GF-D8 (cell line): ENCODE measurements around the gene PIAS1.
"Not testable (repeated sequence)": the region's sequence is repeated elsewhere in the genome, so short reads cannot be mapped to it uniquely, and the experiment has no call there.

Source experiments
- DNase-seq: peaks from one replicate; lab custom pipeline; 2025; lab: John Stamatoyannopoulos, UW

The PIAS1 gene

GRCh38 chr15:68053701-68054627 lies at the start of gene PIAS1:
Gene PIAS1 (plus strand): TSS chr15:68054315. CDS start chr15:68054327, 12 bp downstream.
- DNase-seq, result peak; percentile 81

DNA sequence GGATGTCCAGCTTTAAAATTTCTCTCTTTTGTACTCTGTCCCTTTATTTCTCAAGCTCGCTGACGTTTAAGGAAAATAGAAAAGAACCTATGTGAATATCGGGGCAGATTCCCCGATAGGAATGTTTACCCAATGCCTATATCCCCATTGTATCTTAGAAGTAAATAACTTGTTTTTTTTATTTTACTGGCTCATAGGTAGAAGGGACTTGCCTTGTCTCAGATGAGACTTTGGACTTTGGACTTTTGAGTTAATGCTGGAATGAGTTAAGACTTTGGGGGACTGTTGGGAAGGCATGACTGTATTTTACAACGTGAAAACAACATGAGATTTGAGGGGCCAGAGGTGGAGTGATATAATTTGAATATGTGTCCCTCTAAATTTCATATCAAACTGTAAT lies 46.5 kb upstream of the PIAS1 start:
- DNase-seq, result not testable (repeated sequence)

DNA sequence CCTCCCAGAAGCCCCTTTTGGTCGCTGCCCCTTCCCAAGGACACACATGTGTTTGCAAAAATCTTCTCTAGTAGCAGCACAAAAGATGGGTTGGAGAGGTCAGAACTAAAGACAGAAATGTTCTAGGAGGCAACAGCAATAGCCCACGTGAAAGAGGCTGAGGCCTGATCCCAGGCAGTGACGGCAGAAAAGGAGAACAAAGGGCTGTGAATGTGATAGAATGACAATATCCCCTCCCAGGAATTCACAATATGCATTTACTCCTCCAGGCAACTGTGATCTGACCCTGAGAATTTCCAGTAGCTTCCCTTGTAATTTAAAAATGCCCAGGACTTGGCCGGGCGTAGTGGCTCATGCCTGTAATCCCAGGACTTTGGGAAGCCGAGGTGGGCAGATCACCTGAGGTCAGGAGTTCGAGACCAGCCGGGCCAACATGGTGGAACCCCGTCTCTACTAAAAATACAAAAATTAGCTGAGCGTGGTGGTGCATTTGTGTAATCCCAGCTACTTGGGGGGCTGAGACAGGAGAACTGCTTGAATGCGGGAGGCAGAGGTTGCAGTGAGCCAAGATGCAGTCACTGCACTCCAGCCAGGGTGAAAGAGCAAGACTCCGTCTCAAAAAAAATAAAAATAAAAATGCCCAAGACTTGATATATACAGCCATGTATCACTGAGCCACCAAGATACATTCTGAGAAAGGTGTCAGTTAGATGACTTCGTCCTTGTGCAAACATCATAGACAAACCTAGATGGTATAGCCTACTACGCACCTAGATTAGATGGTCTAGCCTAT lies 43.6 kb upstream of the PIAS1 start:
- no peak for DNase-seq

- no peak for DNase-seq
Observed at GRCh38 chr15:68012911-68013310, 41.2 kb upstream of the PIAS1 start.

GRCh38 chr15:68014219-68014618 lies 39.9 kb upstream of the PIAS1 start:
- DNase-seq, result no peak

GRCh38 chr15:68015244-68015643 lies 38.9 kb upstream of the PIAS1 start:
- DNase-seq, result no peak

DNA sequence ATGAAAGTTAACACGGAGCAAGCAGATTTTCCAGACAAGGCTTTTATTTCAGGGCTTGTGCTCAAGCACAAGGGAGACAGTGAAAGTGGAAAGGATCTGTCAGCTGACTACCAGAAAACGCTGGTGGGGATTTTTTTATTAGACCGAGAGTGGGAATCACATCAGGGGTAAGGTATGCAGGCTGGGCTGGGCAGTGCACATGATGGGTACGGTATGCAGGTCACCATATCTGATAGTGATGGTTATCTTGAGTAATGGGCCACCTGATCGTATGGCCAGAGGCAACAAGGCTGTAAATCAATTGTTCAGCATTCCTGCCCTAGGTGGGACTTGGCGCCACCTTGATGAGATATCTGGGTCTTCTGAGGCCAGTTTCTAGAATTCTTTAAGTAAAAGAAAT lies 36.9 kb upstream of the PIAS1 start:
- no peak for DNase-seq

DNA sequence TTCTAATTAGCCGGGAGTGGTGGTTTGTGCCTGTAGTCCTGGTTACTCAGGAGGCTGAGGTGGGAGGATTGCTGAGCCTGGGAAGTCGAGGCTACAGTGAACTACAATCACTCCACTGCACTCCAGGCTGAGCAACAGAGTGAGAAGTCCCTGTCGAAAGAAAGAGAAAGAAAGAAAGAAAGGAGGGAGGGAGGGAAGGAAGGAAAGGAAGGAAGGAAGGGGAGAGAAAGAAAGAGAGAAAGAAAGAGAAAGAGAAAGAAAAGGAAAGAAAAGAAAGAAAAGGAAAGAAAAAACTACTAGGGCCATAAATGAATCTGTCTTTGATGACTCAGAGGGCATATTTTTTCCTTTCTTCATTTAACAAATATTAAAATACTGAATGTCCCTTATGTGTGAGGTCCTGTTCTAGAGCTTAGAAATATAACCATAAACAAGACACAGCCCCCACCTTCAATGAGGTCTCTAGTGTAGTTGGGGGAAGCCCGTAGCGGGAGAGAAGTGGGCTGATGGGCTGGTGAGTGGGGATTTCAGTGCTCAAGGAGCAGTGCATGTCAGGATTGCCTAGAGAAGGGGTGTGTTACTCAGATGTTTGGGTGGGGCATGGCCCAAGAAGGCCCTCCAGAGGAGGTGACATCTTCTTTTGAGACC lies 35.2 kb upstream of the PIAS1 start:
- DNase-seq, result no peak

GRCh38 chr15:68019814-68020525 lies 34.1 kb upstream of the PIAS1 start:
- DNase-seq, result no peak

DNA sequence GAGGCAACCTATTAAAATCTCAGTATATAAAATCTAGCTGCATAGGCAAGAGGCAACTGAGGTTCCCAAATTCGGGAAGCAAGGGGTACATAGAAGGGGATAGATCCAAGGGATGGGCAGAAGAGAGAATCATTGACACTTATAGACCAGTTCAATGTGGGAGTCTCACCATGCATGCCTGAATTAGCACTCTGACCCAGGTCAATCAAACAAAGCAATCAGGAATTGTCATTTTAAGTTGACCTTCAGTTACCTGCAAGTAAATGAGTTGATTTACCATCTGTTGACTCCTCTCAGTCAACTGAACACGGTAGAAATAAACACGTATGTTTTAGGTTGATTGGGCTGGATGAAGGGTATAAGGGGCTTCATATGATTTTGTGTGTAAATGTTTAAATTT lies 33.4 kb upstream of the PIAS1 start:
- no peak for DNase-seq

- DNase-seq, result no peak
Observed at GRCh38 chr15:68022061-68022460, 32.1 kb upstream of the PIAS1 start.

GRCh38 chr15:68023307-68024101 lies 30.6 kb upstream of the PIAS1 start:
- no peak for DNase-seq

DNA sequence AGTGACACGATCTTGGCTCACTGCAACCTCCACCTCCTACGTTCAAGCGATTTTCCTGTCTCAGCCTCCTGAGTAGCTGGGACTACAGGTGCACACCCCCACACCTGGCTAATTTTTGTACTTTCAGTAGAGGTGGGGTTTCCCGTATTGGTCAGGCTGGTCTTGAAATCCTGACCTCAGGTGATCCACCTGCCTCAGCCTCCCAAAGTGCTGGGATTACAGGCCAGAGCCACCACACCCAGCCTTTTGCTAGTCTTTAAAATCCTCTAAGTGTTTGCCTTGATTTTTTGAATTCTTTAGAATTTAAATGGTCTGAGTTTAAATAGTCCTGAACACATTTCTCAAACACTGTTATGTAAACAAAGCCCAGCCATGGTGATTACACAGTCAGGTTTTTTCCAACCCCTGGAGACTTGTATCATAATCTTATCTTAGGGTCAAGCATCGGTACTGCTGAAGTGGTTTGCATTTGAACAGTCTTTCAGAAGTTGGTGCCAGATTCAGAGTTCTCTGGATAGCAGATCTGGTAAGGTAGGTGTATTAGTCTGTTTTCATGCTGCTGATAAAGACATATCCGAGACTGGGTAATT lies 28.2 kb upstream of the PIAS1 start:
- DNase-seq, result no peak

DNA sequence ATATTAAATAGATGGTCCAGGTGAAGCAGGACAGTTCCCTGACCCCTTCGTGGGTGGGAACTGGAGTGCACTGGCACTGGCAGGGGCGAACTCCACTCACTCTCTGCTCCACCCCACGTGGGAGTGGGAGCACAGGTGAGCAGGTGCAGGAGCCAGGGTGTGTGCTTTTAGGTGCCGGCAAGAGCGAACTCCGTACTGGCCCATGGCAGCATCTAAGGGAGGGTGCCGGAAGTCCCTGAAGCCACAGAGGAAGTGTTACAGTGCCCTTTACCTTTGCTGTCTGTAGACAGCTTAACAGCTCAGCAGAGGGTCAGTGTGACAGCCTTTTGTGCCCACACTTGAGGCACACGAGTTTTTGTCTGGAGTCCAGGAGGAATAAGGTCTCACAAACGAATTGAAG lies 26.7 kb upstream of the PIAS1 start:
- DNase-seq, result no peak

DNA sequence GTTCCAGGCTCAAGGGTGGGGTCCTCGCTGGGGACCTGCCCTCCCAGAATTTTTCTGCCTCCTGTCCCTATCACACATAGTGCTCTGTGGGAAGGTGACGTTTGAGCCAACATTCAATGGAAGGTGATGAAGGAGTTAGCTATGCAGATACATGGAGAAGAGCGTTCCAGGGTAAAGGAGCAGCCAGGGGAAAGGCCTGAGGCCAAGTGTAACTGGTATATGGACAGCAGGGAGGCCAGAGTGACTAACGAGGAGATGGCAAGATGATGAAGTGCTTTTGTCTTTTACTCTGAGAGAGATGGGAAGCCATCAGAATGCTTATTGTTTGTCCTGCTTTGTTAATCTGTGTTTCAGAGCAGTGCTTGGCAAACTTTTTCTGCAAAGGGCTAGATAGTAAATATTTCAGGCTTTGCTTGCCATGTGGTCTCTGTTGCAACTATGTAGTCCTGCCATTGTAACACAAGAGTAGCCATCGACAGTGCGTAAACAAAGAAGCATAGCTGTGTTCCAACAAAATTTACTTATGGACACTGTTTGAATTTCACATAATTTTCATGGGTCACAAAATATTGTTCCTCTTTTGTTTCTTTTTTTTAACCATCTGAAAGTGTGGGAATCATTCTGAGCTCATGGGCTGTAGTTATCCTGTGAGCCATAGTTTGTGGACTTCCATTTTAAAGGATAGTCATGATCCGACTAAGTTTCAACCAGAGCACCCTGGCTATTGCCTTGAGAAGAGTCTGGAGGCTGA lies 25.8 kb upstream of the PIAS1 start:
- DNase-seq, result no peak

GRCh38 chr15:68028888-68029207 lies 25.3 kb upstream of the PIAS1 start:
- DNase-seq, result peak; percentile 68

GRCh38 chr15:68029959-68030358 lies 24.2 kb upstream of the PIAS1 start:
- DNase-seq, result no peak

- DNase-seq, result no peak
Observed at GRCh38 chr15:68031404-68031803, 22.7 kb upstream of the PIAS1 start.

GRCh38 chr15:68032672-68033071 lies 21.4 kb upstream of the PIAS1 start:
- DNase-seq, result no peak

DNA sequence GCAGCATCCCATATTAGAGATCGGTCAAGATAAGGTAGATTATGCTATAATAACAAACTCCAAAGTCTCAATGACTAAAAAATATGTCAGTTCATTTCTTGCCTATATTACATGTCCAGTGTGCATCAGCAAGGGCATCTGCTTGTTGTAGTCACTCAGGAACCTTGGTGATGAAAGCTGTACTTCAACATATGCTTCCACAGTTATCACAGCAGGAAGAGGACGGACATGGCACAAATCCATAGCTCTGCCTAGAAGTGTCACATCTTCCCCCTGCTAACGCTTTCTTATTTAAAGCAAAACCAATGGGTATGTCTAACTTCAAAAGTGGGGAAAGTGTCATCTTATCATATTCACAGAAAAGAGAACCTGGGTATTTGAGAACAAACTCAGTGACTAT lies 20.0 kb upstream of the PIAS1 start:
- DNase-seq, result no peak
